ENCODE results near the gene ZER1. TPM values are rescaled to one million over a fixed set of nuclear protein-coding genes. Genes with fewer than 3 reads are reported as not detected.
A peak's percentile ranks its signal among the peaks of the same experiment; 100 is the strongest.

The ZER1 gene
- total RNA-seq, 1 donor from 2014 or later, result 38.0 TPM

- DNase-seq, result no peak
- no peak for TF ChIP-seq CTCF (IDR thresholded peaks at IDR 0.05; ENCODE audit: partially characterized antibody, unreplicated experiment)
- peaks cover 9% of the 10 kb centered on the region for H3K36me3 Mint-ChIP-seq (ENCODE audit: unreplicated experiment)
- peaks cover 13% of the 10 kb centered on the region for H3K27me3 Mint-ChIP-seq (ENCODE audit: unreplicated experiment)
- H3K4me3 Mint-ChIP-seq (ENCODE audit: unreplicated experiment), result peak overlapping the region; percentile 100
- H3K9me3 Mint-ChIP-seq (ENCODE audit: unreplicated experiment), result peaks cover 12% of the 10 kb centered on the region
- peaks cover 15% of the 10 kb centered on the region for H3K4me1 Mint-ChIP-seq (ENCODE audit: low read depth, unreplicated experiment)
- H3K27ac Mint-ChIP-seq (ENCODE audit: unreplicated experiment), result peak overlapping the region; percentile 100
Observed at GRCh38 chr9:128690684-128691034, 81.1 kb downstream of the ZER1 start.

GRCh38 chr9:128689820-128690683, 81.7 kb downstream of the ZER1 start:
- Mint-ChIP-seq H3K4me3 (ENCODE audit: unreplicated experiment) (peak overlapping the region; percentile 100), H3K4me1 (ENCODE audit: low read depth, unreplicated experiment) (peaks cover 15% of the 10 kb centered on the region), H3K9me3 (ENCODE audit: unreplicated experiment) (peaks cover 12% of the 10 kb centered on the region), H3K27ac (ENCODE audit: unreplicated experiment) (peak overlapping the region; percentile 100), H3K27me3 (ENCODE audit: unreplicated experiment) (peaks cover 13% of the 10 kb centered on the region), H3K36me3 (ENCODE audit: unreplicated experiment) (peaks cover 9% of the 10 kb centered on the region)
- TF ChIP-seq CTCF (IDR thresholded peaks at IDR 0.05; ENCODE audit: partially characterized antibody, unreplicated experiment), result no peak
- peak; percentile 65 for DNase-seq

- H3K4me3 Mint-ChIP-seq (ENCODE audit: unreplicated experiment), result no peak overlapping the region
- peaks cover 12% of the 10 kb centered on the region for H3K9me3 Mint-ChIP-seq (ENCODE audit: unreplicated experiment)
- H3K27ac Mint-ChIP-seq (ENCODE audit: unreplicated experiment), result no peak overlapping the region
- H3K36me3 Mint-ChIP-seq (ENCODE audit: unreplicated experiment), result peaks cover 9% of the 10 kb centered on the region
- DNase-seq, result peak; percentile 67
- no peak for TF ChIP-seq CTCF (IDR thresholded peaks at IDR 0.05; ENCODE audit: partially characterized antibody, unreplicated experiment)
- peaks cover 13% of the 10 kb centered on the region for H3K27me3 Mint-ChIP-seq (ENCODE audit: unreplicated experiment)
- peaks cover 18% of the 10 kb centered on the region for H3K4me1 Mint-ChIP-seq (ENCODE audit: low read depth, unreplicated experiment)
Observed at GRCh38 chr9:128689293-128689774, 82.4 kb downstream of the ZER1 start.

- H3K27ac Mint-ChIP-seq (ENCODE audit: unreplicated experiment), result peak within 1 kb of the TSS; percentile 78
- TF ChIP-seq CTCF (IDR thresholded peaks at IDR 0.05; ENCODE audit: partially characterized antibody, unreplicated experiment), result no peak
- H3K4me1 Mint-ChIP-seq (ENCODE audit: low read depth, unreplicated experiment), result peaks cover 18% of the 10 kb centered on the region
- H3K36me3 Mint-ChIP-seq (ENCODE audit: unreplicated experiment), result peaks cover 9% of the 10 kb centered on the region
- peaks cover 14% of the 10 kb centered on the region for H3K9me3 Mint-ChIP-seq (ENCODE audit: unreplicated experiment)
- H3K27me3 Mint-ChIP-seq (ENCODE audit: unreplicated experiment), result peaks cover 14% of the 10 kb centered on the region
- peak; percentile 97 for DNase-seq
- H3K4me3 Mint-ChIP-seq (ENCODE audit: unreplicated experiment), result peak within 1 kb of the TSS; percentile 84
Observed at GRCh38 chr9:128688501-128689292, 83.0 kb downstream of the ZER1 start, which contains the start of gene SET. SET (plus strand) TSS chr9:128689222; CDS start chr9:128689583, 361 bp downstream.

Measured in glutamatergic neuron (in vitro differentiated cells).